22Rv1 (cell line): Measurements from ENCODE around the gene MTMR2.

Experiments used
- ZFX ChIP-seq: fragments of 450-650 bp; IDR thresholded peaks from 2 replicates; pipeline ENCODE4 v1.6.1; 2017; ENCODE audit warnings: antibody characterized with exemption, borderline replicate concordance
- TF ChIP-seq, protein P1 (sequence below): fragments of 450-650 bp; IDR thresholded peaks from 2 replicates; pipeline ENCODE4 v1.5.1; 2017; ENCODE audit warnings: mild to moderate bottlenecking

DNA sequence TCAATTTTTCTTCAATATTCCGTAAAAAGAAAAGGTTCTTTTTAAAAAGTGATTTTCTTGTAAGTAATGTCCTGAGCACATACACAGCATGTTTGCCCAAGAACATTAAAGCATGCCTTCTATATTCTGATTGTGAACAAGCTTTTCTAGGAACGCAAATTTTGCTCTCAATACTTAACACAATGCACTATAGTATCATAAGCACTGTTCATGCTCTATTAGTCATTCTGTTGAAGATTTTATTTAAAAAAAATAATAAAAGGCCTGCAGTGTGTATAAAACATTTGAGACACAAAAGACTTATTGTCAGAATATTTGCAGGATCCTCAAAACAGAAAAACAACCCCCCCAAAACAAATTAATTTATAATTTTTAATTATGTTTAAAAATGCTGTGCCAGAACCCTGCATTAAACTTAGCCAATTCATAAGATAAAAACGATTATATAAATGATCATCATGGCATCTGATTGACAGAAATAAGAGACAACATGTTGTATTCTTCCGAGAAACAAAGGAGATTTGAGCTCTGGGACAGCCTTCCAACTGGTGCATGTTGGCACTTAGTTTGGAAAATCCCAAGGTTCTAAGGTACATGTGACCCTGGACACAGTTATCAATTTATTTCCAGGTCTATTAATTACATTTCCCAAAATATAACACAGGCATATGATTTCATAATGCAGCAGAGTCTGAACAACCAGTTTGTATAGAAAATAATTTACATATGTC, 13.1 kb downstream of the MTMR2 start:
- TF ChIP-seq, protein P1, sequence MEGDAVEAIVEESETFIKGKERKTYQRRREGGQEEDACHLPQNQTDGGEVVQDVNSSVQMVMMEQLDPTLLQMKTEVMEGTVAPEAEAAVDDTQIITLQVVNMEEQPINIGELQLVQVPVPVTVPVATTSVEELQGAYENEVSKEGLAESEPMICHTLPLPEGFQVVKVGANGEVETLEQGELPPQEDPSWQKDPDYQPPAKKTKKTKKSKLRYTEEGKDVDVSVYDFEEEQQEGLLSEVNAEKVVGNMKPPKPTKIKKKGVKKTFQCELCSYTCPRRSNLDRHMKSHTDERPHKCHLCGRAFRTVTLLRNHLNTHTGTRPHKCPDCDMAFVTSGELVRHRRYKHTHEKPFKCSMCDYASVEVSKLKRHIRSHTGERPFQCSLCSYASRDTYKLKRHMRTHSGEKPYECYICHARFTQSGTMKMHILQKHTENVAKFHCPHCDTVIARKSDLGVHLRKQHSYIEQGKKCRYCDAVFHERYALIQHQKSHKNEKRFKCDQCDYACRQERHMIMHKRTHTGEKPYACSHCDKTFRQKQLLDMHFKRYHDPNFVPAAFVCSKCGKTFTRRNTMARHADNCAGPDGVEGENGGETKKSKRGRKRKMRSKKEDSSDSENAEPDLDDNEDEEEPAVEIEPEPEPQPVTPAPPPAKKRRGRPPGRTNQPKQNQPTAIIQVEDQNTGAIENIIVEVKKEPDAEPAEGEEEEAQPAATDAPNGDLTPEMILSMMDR, result no peak
- TF ChIP-seq ZFX, result no peak
